HG03175 (cell line): Measurements from ENCODE around the gene IFNW1.
"Not testable (repeated sequence)": the region's sequence is repeated elsewhere in the genome, so short reads cannot be mapped to it uniquely, and the experiment has no call there.

Experiments
- ATAC-seq: cut with Tn5 transposase; IDR thresholded peaks from one replicate; pipeline ENCODE4 v1.9.1; 2021; ENCODE audit warnings: mild to moderate bottlenecking, moderate library complexity; ENCODE audit not compliant: unreplicated experiment

Gene IFNW1

DNA sequence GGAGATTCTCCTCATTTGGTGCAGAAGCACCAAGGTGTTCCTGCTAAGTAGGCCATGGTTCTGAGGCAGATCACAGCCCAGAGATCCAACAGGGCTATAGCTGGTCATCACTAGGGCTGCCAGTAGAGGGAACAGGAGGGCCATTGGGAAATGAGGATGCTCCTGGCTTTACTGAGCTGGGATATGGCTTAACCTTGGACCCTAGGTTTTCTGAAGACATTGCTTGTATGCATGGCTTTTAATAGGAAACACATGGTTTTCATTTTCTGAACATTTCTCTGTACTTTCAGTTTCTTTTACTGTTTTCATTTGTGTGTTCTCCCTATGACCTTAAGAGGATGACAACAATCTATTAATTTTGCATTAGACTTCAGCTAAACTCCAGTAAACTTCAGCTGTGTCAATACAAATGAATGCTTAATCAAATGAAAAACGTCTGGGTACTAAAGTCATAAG is at the start of gene IFNW1:
Gene IFNW1, minus strand, starts transcription at position 406 of the 456 bp plus-strand sequence. Its CDS starts 262 bp downstream, at position 144.
- peak; percentile 65 for ATAC-seq

DNA sequence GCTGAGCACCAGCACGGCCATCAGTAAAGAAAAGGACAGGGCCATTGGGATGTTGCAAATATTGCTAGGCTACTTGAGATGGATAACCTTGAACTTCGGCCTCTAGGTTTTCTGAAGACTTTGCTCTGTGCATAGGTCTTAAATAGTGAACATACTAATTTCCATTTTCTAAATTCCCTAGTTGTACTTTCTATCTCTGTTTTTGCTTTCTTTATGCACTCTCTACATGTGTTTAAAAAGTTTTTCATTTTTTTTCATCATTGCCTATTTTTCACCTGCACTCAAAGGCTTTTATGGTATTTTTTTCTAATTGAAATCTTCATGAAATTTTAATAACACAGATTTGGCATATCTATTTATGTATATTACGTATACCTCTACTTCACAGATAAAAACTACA is 45.9 kb upstream of the IFNW1 start, which contains the start of gene IFNA4:
Gene IFNA4, minus strand, starts transcription at position 101 of the 400 bp plus-strand sequence. Its CDS starts 56 bp downstream, at position 45.
- not testable (repeated sequence) for ATAC-seq

DNA sequence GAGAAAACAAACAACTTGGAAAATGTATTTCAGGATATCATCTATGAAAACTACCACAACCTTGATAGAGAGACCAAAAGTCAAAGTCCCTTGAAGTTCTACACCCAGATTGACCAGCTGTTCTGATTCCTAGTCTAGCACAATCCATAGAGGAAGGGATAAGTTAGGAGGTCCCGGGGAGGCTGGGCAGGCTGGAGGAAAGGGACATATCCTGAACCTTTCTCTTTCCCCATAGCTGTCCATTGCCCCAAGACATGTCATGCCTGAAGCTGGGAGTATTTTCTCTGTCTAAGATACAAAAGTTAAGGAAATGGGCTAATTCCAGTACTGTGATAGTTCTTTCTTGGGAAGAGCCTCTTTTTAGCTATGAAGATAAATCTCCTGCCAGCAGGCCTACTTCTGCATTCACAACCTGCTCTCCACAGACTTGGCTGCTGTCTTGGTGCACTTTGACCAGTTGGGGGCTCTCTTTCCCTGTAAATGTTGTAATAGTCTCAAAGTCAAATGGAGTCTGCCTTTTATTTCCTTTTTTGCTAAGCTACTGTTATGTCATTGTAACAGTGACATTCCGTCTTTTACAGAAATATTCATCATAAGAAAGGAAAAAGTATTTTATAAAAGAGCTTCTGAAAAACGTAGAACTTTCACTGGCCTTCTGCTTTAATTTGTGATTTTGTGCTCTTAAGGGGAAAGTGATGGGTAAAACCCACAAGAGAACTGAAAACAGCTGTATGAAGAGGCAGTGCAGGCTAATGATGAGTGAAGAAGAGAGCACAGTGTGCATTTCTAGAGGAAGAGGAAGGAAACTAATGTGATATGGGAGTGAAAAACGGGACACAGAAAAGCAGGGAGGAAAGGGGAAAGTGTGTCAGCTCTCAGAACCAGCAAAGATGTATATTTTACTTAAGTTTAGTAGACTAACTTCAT is 41.4 kb upstream of the IFNW1 start:
- ATAC-seq: peak; percentile 91

DNA sequence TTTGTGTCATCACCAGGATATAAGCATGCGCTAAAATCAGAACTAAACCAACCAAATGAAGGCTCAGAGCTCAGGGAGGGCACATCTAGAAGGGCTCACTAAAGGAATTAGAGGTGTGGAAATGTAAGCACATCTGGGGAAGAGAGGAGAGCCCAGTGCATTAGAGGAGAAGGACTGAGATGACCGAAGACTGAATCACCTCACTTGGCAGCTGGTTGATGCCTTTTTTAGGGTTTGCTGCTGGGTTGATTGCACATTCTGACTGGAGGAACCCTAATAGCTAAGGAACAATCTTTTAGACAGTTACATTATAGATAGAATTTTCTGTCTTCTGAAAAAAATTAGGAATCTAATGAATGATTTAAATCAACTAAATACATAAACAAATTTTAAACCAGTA is 33.0 kb upstream of the IFNW1 start:
- ATAC-seq: no peak

DNA sequence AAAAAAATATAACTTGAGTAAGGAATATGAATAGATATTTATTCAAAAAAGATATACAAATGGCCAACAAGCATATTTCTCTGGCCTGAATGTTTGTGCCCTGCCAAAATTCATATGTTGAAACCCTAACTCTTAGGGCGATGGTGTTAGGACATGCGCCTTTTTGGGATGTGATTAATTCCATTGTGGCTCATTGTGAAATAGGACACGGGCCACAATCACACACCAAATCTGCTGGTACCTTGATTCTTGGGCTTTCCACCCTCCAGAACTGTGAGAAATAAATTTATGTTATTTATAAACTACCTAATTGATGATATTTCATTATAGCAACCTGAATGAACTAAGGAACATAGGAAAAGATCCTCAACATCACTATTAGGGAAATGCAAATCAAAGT is 30.5 kb upstream of the IFNW1 start:
- ATAC-seq: no peak

DNA sequence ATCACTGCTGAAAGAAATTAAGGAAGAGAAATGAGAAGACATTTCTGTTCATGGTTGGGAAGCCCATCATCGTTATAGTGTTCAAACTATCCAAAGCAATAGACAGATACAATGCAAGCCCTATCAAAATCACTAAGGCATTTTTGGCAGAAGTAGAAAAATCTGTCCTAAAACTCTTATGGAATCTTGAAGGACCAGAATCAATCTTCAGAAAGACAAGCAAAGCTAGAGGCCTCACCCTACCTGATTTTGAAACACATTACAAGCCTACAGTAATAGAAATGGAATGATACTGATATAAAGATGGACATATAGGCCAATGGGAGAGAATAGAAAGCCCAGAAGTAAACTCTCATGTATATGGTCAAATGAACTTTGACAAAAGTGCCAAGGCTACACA is 29.7 kb upstream of the IFNW1 start:
- ATAC-seq: no peak

DNA sequence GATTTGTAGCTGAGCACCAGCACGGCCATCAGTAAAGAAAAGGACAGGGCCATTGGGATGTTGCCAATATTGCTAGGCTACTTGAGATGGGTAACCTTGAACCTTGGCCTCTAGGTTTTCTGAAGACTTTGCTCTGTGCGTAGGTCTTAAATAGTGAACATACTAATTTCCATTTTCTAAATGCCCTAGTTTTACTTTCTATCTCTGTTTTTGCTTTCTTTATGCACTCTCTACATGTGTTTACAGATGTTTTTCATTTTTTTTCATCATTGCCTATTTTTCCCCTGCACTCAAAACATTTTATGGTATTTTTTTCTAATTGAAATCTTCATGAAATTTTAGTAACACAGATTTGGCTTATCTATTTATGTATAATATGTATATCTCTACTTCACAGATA is 24.9 kb upstream of the IFNW1 start, which contains the start of gene IFNA21:
Gene IFNA21, minus strand, starts transcription at position 101 of the 400 bp plus-strand sequence. Its CDS starts 48 bp downstream, at position 53.
- ATAC-seq: not testable (repeated sequence)

DNA sequence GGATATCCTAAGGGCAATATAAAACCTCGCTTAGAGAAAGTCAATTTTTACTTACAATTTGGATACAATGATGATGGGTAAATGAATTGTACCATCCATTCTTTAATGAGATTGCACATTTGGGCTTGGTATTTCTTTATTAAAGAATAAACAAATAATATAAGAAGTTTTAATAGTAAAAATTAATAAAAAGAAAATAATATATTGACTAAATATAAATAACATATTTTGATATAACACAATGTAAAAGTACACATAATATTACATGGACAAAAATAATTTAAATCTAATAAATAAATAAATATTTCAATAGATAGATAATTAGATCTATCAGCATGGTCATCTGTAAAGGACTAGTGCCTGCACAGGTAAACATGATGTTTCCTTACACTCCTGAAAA is 23.9 kb upstream of the IFNW1 start:
- ATAC-seq: no peak

DNA sequence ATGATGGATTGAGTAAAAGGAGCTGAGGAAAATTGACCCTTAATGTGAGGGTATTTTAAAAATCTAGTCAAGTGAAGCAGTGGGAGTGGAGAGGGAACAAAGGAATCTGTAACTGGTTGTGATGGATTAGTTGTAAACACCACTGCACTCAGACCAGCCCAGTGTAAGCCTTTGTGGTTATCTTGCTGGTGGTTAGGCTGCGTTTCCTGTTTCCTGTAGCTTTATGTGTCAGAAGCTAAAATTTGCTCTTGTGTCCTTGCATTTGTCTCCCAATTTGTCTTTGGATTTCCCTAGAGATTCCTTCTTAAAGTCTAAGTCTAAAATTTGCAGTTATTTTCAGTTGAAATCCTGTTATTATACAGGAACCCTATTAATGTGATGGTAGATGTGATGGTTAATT is 18.5 kb upstream of the IFNW1 start:
- ATAC-seq: peak; percentile 88

DNA sequence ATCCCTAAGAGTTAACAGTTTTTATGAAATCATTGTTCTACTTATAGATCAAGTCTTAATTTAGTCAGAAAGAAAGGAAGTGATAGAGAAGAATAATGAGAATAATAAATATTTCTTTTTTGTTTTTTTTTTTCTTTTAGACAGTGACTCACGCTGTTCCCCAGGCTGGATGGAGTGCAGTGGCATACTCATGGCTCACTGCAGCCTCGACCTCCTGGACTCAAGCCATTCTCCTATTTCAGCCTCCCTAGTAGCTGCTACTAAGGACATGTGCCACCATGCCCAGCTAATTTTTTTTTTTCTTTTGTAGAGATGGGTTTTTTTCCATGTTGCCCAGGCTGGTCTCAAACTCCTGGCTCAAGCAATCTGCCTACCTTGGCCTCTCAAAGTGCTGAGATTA is 13.9 kb upstream of the IFNW1 start:
- no peak for ATAC-seq

DNA sequence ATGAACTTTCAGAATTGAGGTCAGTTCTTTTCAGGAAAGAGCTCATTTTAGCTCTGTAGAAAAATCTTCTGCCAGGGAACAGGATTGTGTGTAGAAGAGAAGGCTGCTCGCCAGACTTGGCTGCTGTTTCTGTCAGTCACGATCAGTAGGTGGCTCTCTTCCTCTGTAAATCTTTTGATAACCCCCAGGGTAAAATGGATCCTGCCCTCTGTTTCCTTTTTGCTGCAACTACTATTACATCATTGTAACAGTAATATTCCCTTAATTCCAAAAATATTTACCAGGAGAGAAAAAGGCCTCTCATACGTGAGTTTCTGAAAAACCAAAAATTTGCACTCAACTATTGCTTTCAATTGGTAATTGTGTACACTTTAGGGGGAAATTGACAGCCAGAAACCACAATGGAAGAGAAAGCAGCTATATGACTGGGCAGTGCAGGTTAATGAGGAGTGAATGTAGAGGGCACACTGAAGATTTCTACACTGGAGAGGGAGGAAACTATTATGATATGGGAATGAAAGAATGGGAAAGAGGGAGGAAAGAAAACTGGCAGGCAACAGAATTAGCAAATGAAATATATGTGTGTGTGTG is 12.5 kb upstream of the IFNW1 start:
- peak; percentile 77 for ATAC-seq

DNA sequence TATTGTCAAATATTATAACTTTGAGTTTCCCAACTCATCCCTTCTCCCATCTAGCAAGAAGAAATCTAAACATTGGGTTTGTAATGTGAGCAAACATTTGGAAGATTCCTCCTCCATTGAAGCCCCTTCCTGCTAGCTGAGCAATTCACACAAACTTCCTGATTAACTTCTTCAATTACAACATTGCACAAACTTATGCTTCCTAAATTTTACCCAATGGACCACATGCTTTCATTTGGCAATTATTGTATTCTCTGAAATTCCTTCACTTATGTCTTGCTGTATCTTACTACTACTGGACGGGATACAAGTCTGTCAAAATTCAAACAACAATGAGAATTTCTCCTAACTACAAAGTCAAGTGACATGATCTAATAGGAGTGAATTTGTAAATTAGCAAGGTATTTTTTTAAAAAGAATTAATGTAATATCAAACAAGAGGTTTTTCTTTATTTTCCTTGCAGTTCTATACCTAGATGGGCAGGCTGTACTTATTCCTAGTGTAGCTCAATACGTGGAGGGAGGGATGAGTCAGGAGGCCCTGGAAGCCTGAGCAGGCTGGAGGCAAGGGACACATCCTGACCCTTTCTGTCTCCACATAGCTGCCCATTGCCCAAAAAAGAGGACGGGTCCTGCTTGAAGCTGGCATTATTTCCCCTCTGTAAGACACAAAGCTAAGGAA is 11.8 kb upstream of the IFNW1 start:
- ATAC-seq: peak; percentile 14

DNA sequence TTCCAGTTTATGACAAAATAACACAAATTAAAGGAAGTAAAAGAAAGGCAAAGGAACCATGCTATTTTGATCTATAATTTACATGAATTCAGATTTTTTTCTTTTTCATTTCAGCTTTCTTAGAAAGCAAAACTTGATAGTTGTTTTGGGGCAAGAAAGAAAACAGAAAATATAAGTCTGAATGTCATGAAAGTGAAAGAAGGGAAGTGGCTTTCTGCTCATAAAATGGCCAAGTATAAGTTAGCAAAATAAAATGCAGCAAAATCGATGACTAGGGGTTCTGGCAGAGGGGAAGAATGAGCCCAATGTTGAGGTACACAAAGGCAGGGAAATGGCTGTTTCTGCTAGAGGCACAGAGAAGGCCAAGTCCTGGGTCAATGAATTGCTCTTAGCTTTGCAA is 3.0 kb upstream of the IFNW1 start:
- peak; percentile 40 for ATAC-seq

DNA sequence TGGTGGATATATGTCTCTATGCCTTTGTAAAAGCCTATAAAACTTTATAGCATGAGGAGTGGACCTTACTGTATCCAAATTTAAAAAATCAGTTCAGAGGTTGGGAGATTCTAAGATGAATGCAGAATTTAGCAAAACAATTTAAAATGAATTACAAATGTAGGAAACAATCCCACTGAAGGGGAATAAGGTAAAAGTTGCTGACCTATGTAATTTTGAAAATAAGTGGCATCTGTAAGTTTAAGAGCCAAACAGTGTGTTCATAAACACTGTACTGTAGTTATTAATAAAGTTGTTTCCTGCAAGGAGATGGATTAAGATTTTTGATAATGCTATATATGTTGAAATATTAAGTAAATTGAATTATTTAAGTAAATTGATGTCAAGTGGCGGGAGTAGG is 4.6 kb downstream of the IFNW1 start:
- ATAC-seq: no peak

DNA sequence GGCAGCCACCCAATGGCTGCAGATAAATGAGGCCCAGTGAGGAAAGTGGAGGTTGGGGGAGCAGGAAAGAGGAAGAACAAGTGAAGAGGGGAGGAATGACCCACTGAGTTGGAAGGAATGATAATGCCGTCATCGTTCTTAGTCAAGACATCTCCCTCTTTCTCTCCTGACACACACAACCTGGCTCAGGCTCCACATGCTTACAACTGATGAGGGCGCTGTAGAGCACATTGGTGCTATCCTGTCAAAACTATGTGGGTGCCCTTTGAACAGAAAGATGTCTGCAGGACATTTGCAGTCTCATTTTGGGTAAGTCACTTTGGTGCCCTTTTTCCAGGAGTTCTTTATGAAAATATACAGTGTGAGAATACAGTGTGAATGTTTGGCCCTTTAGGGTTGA is 5.9 kb downstream of the IFNW1 start:
- no peak for ATAC-seq

DNA sequence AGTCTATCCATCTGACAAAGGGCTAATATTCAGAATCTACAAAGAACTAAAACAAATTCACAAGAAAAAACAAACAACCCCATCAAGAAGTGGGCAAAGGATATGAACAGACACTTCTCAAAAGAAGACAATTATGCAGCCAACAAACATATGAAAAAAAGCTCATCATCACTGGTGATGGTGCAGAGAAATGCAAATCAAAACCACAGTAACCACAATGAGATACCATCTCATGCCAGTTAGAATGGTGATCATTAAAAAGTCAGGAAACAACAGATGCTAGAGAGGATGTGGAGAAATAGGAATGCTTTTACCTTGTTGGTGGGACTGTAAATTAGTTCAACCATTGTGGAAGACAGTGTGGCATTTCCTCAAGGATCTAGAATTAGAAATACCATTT is 13.4 kb downstream of the IFNW1 start:
- ATAC-seq: not testable (repeated sequence)

DNA sequence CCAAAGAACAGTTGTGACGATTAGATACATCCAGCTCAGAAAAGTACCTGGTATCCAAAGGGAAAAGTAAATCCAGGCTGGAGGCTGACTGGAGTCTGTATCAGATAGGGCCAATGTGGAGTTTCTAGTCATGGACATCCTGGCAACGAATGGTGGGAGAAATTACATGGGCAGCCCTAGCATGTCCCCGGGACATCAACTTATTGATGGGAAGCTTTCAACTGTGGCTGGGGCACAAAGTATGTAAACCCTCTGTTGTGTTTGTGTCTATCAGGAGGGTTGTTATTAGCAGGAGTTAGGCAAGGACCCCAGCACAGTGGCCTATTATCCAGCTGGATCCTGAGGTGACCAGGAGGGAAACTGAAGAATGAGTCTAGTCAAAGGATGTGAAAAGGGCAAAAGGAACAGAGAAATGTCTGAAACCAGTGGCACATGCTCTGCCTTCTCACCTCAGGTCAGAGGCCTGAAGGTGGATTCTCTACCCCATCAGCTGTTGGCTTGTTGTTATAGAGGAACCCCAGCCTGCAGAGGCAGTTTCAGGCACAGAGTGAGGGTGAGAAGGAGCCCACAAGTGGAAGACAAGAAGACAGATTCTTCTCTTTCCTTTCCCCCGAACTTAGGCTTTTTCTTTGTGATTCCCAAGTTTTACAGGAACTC is 19.9 kb downstream of the IFNW1 start:
- ATAC-seq: peak; percentile 71

DNA sequence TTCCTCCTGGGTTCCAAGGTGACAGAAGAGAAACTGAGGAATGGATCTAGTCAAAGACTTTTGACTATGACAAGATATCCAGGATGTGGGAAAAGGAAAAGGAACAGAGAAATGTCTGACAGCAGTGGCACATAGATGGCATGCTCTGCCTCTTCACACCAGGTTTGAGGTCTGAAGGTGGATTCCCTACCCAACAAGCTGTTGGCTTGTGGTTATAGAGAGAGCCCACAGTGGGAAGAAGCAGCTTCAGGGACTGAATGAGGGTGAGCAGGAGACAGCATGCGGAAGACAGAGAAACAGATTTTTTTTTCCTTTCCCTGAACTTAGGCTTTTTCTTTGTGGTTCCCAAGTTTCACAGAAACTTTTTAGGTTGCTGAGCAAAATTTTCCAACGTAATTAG is 20.6 kb downstream of the IFNW1 start:
- ATAC-seq: no peak

DNA sequence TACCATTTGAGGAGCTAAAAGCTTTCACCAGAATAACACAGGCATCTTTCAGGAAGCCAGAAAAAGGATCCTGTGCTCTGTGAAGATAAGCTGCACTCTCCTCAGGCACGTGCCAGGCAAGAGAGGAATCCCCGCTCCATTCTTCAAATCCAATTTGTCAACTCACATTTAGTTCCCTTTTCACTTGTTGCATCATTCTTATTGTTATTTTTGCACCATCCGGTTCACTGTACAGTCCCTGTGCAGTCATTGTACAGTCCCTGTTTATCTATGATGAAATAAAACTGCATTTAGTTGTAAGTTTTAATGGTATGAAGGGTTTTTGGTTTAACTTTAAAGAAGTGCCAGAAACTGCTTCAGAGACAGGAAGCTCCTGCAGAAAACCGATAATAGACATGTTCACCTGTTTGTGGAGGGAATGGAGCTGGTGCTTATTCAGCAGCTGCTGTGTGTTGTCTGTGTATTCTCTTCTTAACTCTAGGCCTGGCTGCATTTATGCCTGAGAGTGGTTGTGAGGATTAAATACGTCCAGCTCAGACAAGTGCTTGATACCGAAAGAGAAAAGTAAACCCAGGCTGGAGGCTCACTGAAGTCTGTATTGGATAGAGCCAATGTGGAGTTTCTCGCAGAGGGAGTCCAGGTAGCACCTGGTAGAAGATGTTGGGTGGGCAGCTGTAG is 22.4 kb downstream of the IFNW1 start:
- ATAC-seq: no peak

DNA sequence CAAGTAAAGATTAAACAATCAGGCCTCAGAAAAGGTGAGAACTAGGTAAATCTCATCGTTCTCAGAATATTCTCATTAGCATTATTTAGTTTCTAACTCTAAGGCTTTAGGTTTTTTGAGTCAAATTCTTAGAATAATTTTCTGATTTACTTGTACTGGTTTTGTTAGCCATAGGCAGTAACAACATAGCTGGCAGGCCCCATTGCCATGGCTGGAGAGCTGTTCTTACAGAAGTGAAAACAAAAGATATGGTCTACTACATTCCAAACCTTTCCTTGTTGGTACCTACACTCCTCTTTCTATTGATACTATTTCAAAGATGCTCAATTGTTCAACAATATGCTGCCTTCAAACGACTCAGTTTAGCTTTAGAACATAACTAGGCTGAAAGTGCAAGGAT is 27.3 kb downstream of the IFNW1 start:
- ATAC-seq: no peak
